Hepatocyte (in vitro differentiated cells): ENCODE results near the gene PPP1R14B. TPM values are rescaled to one million over a fixed set of nuclear protein-coding genes. Genes with fewer than 3 reads are reported as not detected.

Source experiments
- DNase-seq: peaks from one replicate; pipeline ENCODE4 v3.0.0-alpha.2; 2016; ENCODE audit warnings: low spot score
- H2AFZ ChIP-seq: fragments of 200-600 bp; sonication (generic); 2 replicates; pipeline ENCODE4 v1.6.0; 2016; ENCODE audit warnings: antibody characterized with exemption, mild to moderate bottlenecking
- H3K27ac ChIP-seq: fragments of 200-600 bp; sonication (generic); 2 replicates; pipeline ENCODE4 v1.5.1; 2016; ENCODE audit warnings: mild to moderate bottlenecking
- H3K27me3 ChIP-seq: fragments of 200-600 bp; sonication (generic); 2 replicates; pipeline ENCODE4 v1.6.1; 2016
- H3K36me3 ChIP-seq: fragments of 200-600 bp; sonication (generic); replicated peaks from 2 replicates; pipeline ENCODE4 v1.5.1; 2016; ENCODE audit warnings: low read depth; ENCODE audit not compliant: insufficient read depth
- H3K4me1 ChIP-seq: fragments of 200-600 bp; sonication (generic); 2 replicates; pipeline ENCODE4 v1.5.1; 2016; ENCODE audit warnings: mild to moderate bottlenecking, moderate library complexity; ENCODE audit not compliant: insufficient read depth
- H3K4me2 ChIP-seq: fragments of 200-600 bp; sonication (generic); 2 replicates; pipeline ENCODE4 v1.6.0; 2016
- H3K4me3 ChIP-seq: fragments of 200-600 bp; sonication (generic); 2 replicates; pipeline ENCODE4 v1.5.1; 2016; ENCODE audit warnings: mild to moderate bottlenecking
- H3K79me2 ChIP-seq: fragments of 200-600 bp; sonication (generic); 2 replicates; pipeline ENCODE4 v1.6.0; 2017; ENCODE audit warnings: mild to moderate bottlenecking
- H3K9me2 ChIP-seq: fragments of 200-600 bp; sonication (generic); replicated peaks from 2 replicates; pipeline ENCODE4 v1.6.0; 2017; ENCODE audit warnings: mild to moderate bottlenecking; ENCODE audit not compliant: insufficient read depth
- H3K9me3 ChIP-seq: fragments of 200-600 bp; sonication (generic); 2 replicates; pipeline ENCODE4 v1.5.1; 2016; ENCODE audit warnings: low read depth, mild to moderate bottlenecking
- H4K20me1 ChIP-seq: fragments of 200-600 bp; sonication (generic); 2 replicates; pipeline ENCODE4 v1.6.0; 2016; ENCODE audit warnings: mild to moderate bottlenecking; ENCODE audit not compliant: insufficient read depth, poor library complexity, severe bottlenecking
- EZH2 ChIP-seq: fragments of 200-600 bp; sonication (generic); IDR thresholded peaks from 2 replicates; pipeline ENCODE4 v1.6.1; 2016; ENCODE audit warnings: antibody characterized with exemption, mild to moderate bottlenecking, borderline replicate concordance
- EZH2phosphoT487 ChIP-seq: fragments of 200-600 bp; sonication (generic); IDR thresholded peaks from one replicate; pipeline ENCODE4 v1.6.1; 2018; ENCODE audit warnings: antibody characterized with exemption, mild to moderate bottlenecking, low read depth, moderate library complexity; ENCODE audit not compliant: unreplicated experiment, severe bottlenecking
- WGBS: methylation state at CpG from one replicate; pipeline ENCODE4 v1.1.6; 2016; ENCODE audit warnings: low lambda C conversion rate; ENCODE audit errors: missing lambda C conversion rate; 5-methylcytosine and 5-hydroxymethylcytosine counted together
- polyA plus RNA-seq: library from polyadenylated mRNA; unstranded; fragments of >200 nt; fragmentation: Nextera tagmentation; extraction: Ambion mirVana; gene quantifications from 2 replicates; pipeline ENCODE4 v1.2.1, GENCODE V29; 2016
- total RNA-seq: library from RNA; depleted of rRNA; stranded (reverse); fragments of >200 nt; gene quantifications from 2 replicates; pipeline ENCODE4 v1.2.3, GENCODE V29; 2014
- TF ChIP-seq, protein P1 (sequence below): fragments of 200-600 bp; sonication (generic); IDR thresholded peaks from 2 replicates; pipeline ENCODE4 v1.5.1; 2016; ENCODE audit warnings: antibody characterized with exemption, mild to moderate bottlenecking; ENCODE audit not compliant: poor library complexity

Gene PPP1R14B
- total and polyA plus RNA-seq, 2 experiments from 2014 or later, result 86.8 to 229 TPM

DNA sequence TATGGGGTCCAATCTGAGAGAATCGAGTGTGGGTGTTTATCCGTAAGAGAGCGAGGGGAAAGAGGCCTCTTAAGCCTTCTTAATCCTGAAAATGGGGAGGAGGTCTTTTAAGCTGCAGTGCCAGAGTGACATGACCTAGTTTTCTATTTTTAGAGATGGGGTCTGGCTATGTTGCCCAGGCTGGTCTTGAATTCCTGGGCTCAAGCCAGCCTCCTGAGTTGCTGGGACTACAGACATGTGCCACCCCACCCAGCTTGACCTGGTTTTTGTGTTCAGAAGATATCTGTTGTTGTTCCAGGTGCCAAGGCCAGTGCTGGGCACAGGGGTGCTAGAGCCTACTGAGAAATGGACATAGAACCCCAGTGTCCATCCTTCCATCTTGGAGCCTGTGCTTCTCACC is 36.3 kb upstream of the PPP1R14B start:
- no peaks in the 10 kb centered on the region for H3K9me3 ChIP-seq
- no peak for DNase-seq
- peaks cover 12% of the 10 kb centered on the region for H3K4me1 ChIP-seq
- no peak overlapping the region for H2AFZ ChIP-seq
- H3K27me3 ChIP-seq, result no peaks in the 10 kb centered on the region
- H3K27ac ChIP-seq, result no peak overlapping the region
- H3K9me2 ChIP-seq, result no peaks in the 10 kb centered on the region
- TF ChIP-seq EZH2 (no peak), EZH2phosphoT487 (no peak)
- TF ChIP-seq, protein P1, sequence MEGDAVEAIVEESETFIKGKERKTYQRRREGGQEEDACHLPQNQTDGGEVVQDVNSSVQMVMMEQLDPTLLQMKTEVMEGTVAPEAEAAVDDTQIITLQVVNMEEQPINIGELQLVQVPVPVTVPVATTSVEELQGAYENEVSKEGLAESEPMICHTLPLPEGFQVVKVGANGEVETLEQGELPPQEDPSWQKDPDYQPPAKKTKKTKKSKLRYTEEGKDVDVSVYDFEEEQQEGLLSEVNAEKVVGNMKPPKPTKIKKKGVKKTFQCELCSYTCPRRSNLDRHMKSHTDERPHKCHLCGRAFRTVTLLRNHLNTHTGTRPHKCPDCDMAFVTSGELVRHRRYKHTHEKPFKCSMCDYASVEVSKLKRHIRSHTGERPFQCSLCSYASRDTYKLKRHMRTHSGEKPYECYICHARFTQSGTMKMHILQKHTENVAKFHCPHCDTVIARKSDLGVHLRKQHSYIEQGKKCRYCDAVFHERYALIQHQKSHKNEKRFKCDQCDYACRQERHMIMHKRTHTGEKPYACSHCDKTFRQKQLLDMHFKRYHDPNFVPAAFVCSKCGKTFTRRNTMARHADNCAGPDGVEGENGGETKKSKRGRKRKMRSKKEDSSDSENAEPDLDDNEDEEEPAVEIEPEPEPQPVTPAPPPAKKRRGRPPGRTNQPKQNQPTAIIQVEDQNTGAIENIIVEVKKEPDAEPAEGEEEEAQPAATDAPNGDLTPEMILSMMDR, result no peak
- H3K36me3 ChIP-seq, result no peaks in the 10 kb centered on the region
- no peaks in the 10 kb centered on the region for H4K20me1 ChIP-seq
- H3K4me2 ChIP-seq, result peak overlapping the region; percentile 94
- 86% methylated on average over 3 of the region's 3 CpGs for WGBS
- no peak overlapping the region for H3K4me3 ChIP-seq
- peaks cover 16% of the 10 kb centered on the region for H3K79me2 ChIP-seq

DNA sequence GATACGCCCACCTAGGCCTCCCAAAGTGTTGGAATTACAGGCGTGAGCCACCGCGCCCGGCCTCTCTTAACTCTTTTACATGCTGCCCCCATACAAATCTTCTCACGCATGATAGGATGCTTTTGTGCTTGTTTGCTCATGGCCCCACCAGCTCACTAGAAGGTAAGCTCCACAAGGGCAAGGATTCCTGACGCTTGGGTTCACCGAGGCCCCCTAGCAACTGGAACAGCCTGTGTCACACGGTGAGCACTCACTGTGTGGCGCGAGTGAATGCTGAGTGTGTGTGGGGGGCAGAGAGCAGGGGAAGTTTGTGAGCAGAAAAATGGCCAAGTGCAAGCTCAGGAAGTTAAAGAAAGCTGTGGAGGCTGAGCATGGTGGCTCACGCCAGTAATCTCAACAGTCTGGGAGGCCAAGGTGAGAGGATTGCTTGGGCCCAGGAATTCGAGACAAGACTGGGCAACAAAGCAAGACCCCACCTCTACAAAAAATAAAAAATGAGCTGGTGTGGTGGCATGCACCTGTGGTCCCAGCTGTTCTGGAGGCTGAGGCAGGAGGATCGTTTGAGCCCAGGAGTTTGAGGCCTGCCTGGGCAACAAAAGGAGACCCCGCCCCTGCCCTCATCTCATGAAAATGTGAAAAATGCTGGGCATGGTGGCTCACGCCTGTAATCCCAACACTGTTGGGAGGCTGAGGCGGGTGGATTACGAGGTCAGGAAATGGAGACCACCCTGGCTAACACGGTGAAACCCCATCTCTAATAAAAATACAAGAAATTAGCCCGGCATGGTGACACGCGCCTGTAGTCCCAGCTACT is 35.4 kb upstream of the PPP1R14B start:
- 96% methylated on average over 22 of the region's 22 CpGs for WGBS
- Histone ChIP-seq H3K36me3 (no peaks in the 10 kb centered on the region), H3K79me2 (peaks cover 16% of the 10 kb centered on the region), H3K27ac (no peak overlapping the region), H3K9me3 (no peaks in the 10 kb centered on the region), H3K27me3 (no peaks in the 10 kb centered on the region), H3K4me2 (no peak overlapping the region), H2AFZ (no peak overlapping the region), H3K9me2 (no peaks in the 10 kb centered on the region), H3K4me3 (no peak overlapping the region), H3K4me1 (peaks cover 12% of the 10 kb centered on the region), H4K20me1 (no peaks in the 10 kb centered on the region)
- TF ChIP-seq EZH2 (no peak), EZH2phosphoT487 (no peak)
- TF ChIP-seq, protein P1, result no peak
- no peak for DNase-seq

DNA sequence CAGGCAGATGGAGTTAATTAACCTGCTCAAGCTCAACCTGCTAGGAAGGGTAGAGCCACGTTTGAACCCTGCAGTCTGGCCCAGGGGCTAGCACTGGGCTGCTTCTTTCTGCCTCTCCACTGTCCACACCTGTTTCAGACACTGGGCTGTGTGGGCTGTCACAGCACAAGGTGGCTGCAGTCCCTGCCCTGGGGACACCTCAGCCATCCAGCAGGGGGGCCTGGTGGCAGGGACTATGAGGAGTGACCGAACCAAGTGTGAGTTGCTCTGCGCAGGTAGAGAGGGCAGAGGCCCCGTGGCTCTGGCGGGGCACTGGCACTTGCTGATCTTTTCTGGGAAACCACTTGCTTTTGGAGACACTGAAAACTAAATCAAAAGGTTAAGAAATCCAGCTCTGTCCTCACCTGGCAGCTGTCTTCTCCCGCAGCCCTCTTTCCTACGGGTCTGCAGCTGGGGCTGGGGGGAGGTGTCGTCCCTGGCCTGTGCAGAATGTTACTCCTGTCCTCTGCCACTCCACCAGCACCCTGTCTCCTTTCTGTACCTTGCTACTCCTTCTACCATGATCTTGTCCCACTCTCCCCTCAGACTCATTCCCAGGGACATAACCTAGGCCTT is 31.9 kb upstream of the PPP1R14B start:
- no peaks in the 10 kb centered on the region for H3K9me3 ChIP-seq
- H2AFZ ChIP-seq, result no peak overlapping the region
- TF ChIP-seq EZH2phosphoT487, result no peak
- TF ChIP-seq, protein P1, result no peak
- TF ChIP-seq EZH2, result no peak
- no peaks in the 10 kb centered on the region for H4K20me1 ChIP-seq
- no peaks in the 10 kb centered on the region for H3K9me2 ChIP-seq
- H3K4me1 ChIP-seq, result peaks cover 4% of the 10 kb centered on the region
- DNase-seq, result no peak
- no peak overlapping the region for H3K4me3 ChIP-seq
- 86% methylated on average over 8 of the region's 8 CpGs for WGBS
- no peaks in the 10 kb centered on the region for H3K27me3 ChIP-seq
- peaks cover 12% of the 10 kb centered on the region for H3K79me2 ChIP-seq
- H3K4me2 ChIP-seq, result no peak overlapping the region
- no peak overlapping the region for H3K27ac ChIP-seq
- no peaks in the 10 kb centered on the region for H3K36me3 ChIP-seq
